Endodermal cell (in vitro differentiated cells): ENCODE results near the gene CRACDL. TPM values are rescaled to one million over a fixed set of nuclear protein-coding genes. Genes with fewer than 3 reads are reported as not detected.

Experiments
- DNase-seq: peaks from one replicate; pipeline ENCODE4 v3.0.0-alpha.2; 2017
- H3K27ac ChIP-seq: 2 replicates; pipeline ENCODE4 v1.5.1; 2013; ENCODE audit warnings: mild to moderate bottlenecking, low read depth, low read length, moderate library complexity
- H3K27me3 ChIP-seq: 2 replicates; pipeline ENCODE4 v1.6.1; 2013; ENCODE audit warnings: mild to moderate bottlenecking, low read length, moderate library complexity; ENCODE audit not compliant: insufficient read depth, control insufficient read depth, poor library complexity, severe bottlenecking
- H3K36me3 ChIP-seq: 2 replicates; pipeline ENCODE4 v1.7.0; 2013; ENCODE audit warnings: mild to moderate bottlenecking, low read length, moderate library complexity; ENCODE audit not compliant: control insufficient read depth, insufficient read depth
- H3K4me1 ChIP-seq: one replicate; pipeline ENCODE4 v1.7.0; 2013; ENCODE audit warnings: low read length; ENCODE audit not compliant: control insufficient read depth, insufficient read depth
- H3K4me3 ChIP-seq: 2 replicates; pipeline ENCODE4 v1.5.1; 2013; ENCODE audit warnings: mild to moderate bottlenecking, low read length, moderate library complexity
- H3K9ac ChIP-seq: 2 replicates; pipeline ENCODE4 v1.6.1; 2013; ENCODE audit warnings: mild to moderate bottlenecking, low read length, moderate library complexity; ENCODE audit not compliant: poor library complexity, severe bottlenecking; ENCODE audit errors: extremely low read depth
- H3K9me3 ChIP-seq: 2 replicates; pipeline ENCODE4 v1.6.1; 2013; ENCODE audit warnings: mild to moderate bottlenecking, low read length, moderate library complexity; ENCODE audit not compliant: control insufficient read depth
- H3K27ac Mint-ChIP-seq: 2 replicates; pipeline ENCODE4 v1.8.0; 2020; ENCODE audit warnings: mixed read lengths
- H3K27me3 Mint-ChIP-seq: 2 replicates; pipeline ENCODE4 v1.8.0; 2021; ENCODE audit warnings: mild to moderate bottlenecking, mixed read lengths; ENCODE audit not compliant: insufficient read depth
- H3K36me3 Mint-ChIP-seq: 2 replicates; pipeline ENCODE4 v1.8.0; 2020; ENCODE audit warnings: low read depth, mixed read lengths
- H3K4me1 Mint-ChIP-seq: 2 replicates; pipeline ENCODE4 v1.8.0; 2020; ENCODE audit warnings: mixed read lengths
- H3K4me3 Mint-ChIP-seq: 2 replicates; pipeline ENCODE4 v1.8.0; 2020; ENCODE audit warnings: mild to moderate bottlenecking, moderate library complexity, mixed read lengths
- H3K9me3 Mint-ChIP-seq: 2 replicates; pipeline ENCODE4 v1.8.0; 2020; ENCODE audit warnings: mild to moderate bottlenecking, mixed read lengths
- WGBS, 2 experiments: methylation state at CpG; one replicate each; pipeline versions ENCODE4 v1.1.5 to v1.1.7; 2013; ENCODE audit warnings: missing lambda C conversion rate in 2 of 2, mixed read lengths in 1 of 2; ENCODE audit not compliant: insufficient coverage in 1 of 2, insufficient read length in 1 of 2; 5-methylcytosine and 5-hydroxymethylcytosine counted together
- total RNA-seq, 2 donors: library from RNA; stranded (reverse); fragmentation: NEBNext Ultra II Directional in 1 of 2; extraction: Animal tissue kit (Norgen Biotek cat#: 25700) in 1 of 2; gene quantifications; 2 replicates in 1 of 2; 3 replicates in 1 of 2; pipeline ENCODE4 v1.2.1, GENCODE V29; 2021
- TF ChIP-seq, protein P1 (sequence below): fragments of 200-600 bp; sonication (generic); conservative IDR thresholded peaks from 2 replicates; pipeline ENCODE4 v1.5.0; 2021; ENCODE audit warnings: antibody characterized with exemption, mild to moderate bottlenecking

CRACDL gene
- total RNA-seq, 2 donors from 2014 or later = 0.26 to 0.31 TPM

- WGBS, 2 experiments = 94% methylated on average over 5 of the region's 5 CpGs; no CpG with 5 or more reads in 1 of the 2 experiments
- Histone ChIP-seq H3K4me1 (no peaks in the 10 kb centered on the region), H3K9ac (no peak overlapping the region), H3K27me3 (no peaks in the 10 kb centered on the region), H3K36me3 (no peaks in the 10 kb centered on the region), H3K27ac (no peak overlapping the region), H3K9me3 (peaks cover 8% of the 10 kb centered on the region), H3K4me3 (no peak overlapping the region)
- DNase-seq = no peak
- Mint-ChIP-seq H3K27ac (no peak overlapping the region), H3K4me1 (no peaks in the 10 kb centered on the region), H3K36me3 (no peaks in the 10 kb centered on the region), H3K4me3 (no peak overlapping the region), H3K27me3 (no peaks in the 10 kb centered on the region), H3K9me3 (no peaks in the 10 kb centered on the region)
- TF ChIP-seq, protein P1, sequence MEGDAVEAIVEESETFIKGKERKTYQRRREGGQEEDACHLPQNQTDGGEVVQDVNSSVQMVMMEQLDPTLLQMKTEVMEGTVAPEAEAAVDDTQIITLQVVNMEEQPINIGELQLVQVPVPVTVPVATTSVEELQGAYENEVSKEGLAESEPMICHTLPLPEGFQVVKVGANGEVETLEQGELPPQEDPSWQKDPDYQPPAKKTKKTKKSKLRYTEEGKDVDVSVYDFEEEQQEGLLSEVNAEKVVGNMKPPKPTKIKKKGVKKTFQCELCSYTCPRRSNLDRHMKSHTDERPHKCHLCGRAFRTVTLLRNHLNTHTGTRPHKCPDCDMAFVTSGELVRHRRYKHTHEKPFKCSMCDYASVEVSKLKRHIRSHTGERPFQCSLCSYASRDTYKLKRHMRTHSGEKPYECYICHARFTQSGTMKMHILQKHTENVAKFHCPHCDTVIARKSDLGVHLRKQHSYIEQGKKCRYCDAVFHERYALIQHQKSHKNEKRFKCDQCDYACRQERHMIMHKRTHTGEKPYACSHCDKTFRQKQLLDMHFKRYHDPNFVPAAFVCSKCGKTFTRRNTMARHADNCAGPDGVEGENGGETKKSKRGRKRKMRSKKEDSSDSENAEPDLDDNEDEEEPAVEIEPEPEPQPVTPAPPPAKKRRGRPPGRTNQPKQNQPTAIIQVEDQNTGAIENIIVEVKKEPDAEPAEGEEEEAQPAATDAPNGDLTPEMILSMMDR = no peak
These were observed 81.3 kb downstream of the CRACDL start for GRCh38 chr2:98854682-98855081.

DNA sequence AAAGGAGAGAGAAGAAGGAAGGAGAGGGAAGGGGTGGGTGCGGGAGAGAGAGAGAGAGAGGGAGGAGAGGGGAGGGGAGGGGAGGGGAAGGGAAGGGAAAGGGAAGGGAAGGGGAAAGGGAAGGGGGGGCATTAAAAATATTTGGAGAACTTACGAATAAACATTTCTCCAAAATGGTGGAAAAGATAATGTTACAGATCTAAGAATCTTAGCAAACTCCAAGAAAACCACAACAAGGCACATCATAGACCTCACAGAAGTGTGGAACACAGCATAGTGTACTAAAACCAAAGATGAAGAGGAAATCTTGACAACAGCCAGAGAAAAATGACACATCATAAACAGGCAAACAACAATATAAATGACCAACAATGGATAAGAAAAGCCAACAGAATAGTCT is 83.1 kb downstream of the CRACDL start:
- Mint-ChIP-seq H3K9me3 (no peaks in the 10 kb centered on the region), H3K4me1 (no peaks in the 10 kb centered on the region), H3K27me3 (no peaks in the 10 kb centered on the region), H3K27ac (no peak overlapping the region), H3K36me3 (no peaks in the 10 kb centered on the region), H3K4me3 (no peak overlapping the region)
- DNase-seq = no peak
- H3K27me3 ChIP-seq = no peaks in the 10 kb centered on the region
- TF ChIP-seq, protein P1 = no peak
- H3K27ac ChIP-seq = no peak overlapping the region
- H3K9ac ChIP-seq = no peak overlapping the region
- no peaks in the 10 kb centered on the region for H3K9me3 ChIP-seq
- no peak overlapping the region for H3K4me3 ChIP-seq
- no peaks in the 10 kb centered on the region for H3K36me3 ChIP-seq
- WGBS, 2 experiments = 100% methylated on average over 1 of the region's 2 CpGs
- no peaks in the 10 kb centered on the region for H3K4me1 ChIP-seq

GRCh38 chr2:98850074-98850473 is 86.0 kb downstream of the CRACDL start:
- Mint-ChIP-seq H3K9me3 (no peaks in the 10 kb centered on the region), H3K27me3 (no peaks in the 10 kb centered on the region), H3K36me3 (no peaks in the 10 kb centered on the region), H3K4me3 (no peak overlapping the region), H3K4me1 (no peaks in the 10 kb centered on the region), H3K27ac (no peak overlapping the region)
- no peak overlapping the region for H3K27ac ChIP-seq
- no peaks in the 10 kb centered on the region for H3K9me3 ChIP-seq
- no peak for DNase-seq
- no peak overlapping the region for H3K9ac ChIP-seq
- whole genome bisulfite sequencing, 2 experiments = 85 to 86% methylated on average over 9 to 10 of the region's 10 CpGs
- no peak overlapping the region for H3K4me3 ChIP-seq
- H3K4me1 ChIP-seq = no peaks in the 10 kb centered on the region
- H3K36me3 ChIP-seq = no peaks in the 10 kb centered on the region
- TF ChIP-seq, protein P1 = no peak
- no peaks in the 10 kb centered on the region for H3K27me3 ChIP-seq
